ENCODE results near the gene TOLLIP.
"Not testable (repeated sequence)": the region's sequence is repeated elsewhere in the genome, so short reads cannot be mapped to it uniquely, and the experiment has no call there.

The TOLLIP gene

DNA sequence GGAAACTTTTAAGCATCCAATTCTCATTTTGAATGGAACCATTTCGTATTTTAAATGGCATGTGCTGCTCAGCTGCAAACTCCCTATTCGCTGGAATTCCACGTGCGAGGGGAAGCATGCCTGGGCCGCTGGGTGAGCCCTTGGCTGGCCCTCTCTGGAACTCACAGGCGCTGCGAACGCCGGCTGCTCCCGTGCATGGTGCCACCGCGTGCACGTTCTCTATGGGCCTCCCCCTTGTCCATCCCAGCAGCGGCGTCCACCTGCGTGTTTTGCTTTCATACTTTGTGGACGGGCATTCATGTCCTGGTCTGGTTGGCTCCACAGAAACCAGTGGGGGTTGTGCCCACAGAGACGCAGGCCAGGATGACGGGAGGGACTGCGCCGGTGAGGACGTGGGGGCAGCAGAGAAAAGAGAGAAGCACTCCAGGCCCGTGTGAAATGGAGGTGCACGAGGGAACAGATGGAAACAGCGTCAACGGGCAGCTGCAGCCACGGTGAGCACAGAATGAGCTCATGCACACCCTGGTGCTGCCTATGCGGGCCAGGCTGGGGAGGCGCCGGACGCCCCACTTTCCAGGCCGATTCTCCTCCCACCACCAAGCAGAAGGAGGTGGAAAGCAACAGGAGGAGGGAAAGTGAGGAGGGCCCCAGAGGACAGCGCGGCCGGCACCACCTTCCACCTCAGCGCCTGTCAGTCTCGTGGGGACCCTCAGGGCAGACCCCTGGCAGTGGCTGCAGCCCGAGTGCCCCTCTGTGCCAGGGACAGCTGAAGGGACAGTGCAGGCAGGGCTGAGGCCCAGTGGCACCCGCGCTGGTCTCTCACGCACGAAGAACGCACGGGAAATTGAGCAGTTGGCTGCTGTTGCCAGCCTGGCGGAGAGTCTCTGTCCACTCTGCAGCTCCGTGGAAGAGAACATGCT, 29.1 kb downstream of the TOLLIP start:
- no peak for DNase-seq

DNA sequence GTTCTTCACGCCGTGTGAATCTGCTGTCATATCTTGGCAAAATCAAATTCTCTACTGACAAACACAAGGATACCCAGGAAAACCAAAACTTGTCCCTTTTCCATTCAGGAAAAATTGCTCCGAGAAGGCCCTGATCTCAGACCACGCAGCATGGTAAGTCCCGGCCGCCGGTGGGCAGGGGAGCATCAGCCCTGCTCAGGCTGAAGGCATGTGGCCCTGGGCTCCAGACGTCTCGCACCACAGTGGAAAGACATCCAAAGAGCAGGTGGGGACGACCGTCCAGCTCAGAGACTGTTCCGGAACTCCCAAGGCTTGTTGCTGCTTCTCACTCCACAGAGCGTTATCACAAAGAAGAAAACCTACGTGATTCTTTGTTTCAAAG, 29.8 kb downstream of the TOLLIP start:
- DNase-seq, result no peak

DNA sequence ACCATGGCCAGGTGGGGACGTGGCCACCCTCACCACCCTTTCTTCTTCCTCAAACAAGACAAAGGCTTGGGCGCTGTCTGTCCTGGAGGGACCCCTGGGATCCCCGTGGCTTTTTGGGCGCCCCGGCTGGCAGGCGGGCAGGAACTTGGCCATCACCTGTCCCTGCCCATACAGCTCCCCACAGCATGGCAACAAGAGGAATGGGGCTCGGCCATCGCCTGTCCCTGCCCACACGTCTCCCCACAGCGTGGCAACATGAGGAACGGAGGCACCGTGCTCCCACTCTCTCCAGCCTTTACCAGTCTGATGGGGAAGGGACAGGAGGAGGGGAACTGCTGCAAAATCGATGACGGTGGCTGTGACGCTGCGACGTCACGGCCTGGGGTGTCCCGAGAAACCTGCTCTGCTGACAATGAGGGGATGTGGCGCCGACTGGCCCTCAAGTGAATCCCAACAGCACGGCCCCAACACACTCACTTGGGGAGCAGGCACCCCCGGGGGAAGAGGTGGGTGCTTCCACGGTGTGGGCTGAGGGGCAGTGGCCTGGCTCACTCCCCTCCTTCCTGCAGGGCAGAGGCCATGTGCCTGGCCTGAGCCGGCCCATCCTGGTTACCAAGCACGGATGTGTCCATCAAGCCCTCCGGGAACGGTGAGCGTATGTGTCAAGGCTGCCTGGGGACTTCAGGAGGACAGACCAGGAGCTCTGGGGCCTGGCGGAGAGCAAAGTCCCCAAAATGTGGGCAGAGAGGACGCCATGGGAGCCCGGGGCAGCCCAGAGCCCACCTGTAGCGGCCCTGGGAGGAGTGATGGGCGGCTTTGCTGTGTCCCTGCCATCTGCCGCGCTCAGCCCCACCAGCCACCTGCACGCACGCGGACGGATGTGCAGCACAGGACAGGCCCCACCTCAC, 30.4 kb downstream of the TOLLIP start:
- no peak for DNase-seq

DNA sequence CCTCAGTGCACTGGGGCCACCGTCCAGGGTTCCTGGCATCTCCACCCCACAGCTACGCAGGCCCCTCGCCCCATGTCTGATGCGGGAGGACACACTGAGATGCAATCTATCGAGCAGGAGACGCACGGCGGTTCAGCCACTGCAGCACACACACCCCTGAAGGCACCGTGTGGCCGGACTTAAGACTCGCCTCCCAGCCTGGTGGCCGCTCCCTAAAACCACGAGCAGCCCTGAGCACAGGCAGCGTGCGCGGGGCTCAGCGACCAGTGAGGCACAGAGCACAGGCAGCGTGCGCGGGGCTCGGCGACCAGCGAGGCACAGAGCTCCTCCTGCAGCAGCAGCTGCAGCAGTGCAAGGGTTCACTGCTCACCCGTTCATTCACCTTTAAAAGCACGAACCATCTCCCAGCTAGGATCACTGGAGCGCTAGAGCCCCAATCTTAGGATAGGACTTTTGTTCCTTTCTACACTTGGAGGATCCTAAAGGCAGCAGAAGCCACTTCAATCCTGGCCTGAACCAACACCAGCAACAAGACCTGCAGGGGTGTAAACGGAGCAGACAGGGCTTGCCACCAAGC, 31.4 kb downstream of the TOLLIP start:
- no peak for DNase-seq

DNA sequence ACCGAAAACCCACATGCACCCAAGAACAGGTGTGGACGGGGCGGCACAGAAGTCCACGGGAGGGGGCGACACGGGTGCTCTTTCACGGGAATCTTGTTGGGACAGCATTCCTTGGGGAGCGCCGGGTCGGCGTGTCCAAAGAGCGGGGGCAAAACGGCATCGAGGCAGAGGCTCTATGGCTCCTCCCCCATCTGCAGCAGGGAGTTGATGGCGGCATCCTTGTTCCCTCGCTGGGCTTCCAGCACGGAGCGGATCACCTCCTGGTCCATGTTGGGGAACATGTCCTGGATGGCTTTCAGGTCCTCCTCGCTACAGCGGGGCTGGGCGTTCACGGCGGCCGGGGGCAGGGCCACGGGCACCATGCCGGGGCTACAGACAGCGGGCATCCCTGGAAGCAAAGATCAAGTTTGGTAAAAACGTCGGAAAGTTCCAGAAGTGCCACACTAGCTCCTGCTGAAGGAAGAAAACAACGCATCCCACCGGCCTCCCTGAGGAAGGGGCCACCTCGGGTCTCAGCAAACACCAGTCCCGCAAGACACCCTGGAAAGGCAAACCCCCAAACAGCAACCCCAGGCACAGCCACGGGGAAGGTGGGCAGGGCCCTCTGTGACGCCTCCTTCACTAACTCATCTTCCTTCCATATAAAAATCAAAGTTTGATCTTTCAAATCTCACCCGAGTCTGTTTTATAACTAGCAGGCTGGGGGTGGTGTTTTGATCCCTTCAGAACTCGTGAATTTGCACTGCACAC, 32.4 kb downstream of the TOLLIP start:
- no peak for DNase-seq

DNA sequence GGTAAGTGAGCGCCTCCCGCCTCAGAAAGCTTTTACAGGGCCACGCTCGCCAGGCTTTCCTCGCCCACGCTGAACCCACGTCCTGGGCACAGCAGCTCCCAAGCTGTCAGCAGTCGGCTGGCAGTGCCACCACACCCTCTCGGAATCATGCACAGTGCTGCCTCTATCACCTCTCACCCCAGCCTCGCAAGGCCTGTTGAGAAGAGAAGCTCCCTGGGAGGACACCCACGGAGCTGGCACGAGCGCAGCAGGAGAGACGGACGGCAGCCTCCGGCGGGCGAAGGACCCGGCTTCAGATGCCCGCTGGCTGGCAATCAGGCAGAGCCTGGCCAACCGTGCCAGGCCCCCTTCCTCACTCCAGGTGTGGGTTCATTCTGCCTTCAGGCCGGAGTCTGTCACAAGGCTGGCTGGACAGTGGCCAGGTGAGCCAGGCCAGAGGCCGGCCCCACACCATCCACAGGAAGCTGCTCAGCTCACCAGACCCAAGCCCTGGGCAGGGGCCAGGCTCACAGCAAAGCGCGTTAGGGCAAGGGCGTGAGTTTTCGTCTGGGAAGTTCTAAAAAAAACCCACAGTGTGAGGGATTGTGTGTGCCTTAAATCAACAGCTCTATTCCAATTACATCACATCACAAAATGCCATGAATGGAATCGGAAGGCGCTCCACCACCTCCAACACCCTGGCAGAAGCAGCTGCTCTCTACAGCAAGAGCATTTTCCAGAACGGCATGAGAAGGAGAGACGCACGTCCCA, 33.2 kb downstream of the TOLLIP start:
- DNase-seq, result no peak

DNA sequence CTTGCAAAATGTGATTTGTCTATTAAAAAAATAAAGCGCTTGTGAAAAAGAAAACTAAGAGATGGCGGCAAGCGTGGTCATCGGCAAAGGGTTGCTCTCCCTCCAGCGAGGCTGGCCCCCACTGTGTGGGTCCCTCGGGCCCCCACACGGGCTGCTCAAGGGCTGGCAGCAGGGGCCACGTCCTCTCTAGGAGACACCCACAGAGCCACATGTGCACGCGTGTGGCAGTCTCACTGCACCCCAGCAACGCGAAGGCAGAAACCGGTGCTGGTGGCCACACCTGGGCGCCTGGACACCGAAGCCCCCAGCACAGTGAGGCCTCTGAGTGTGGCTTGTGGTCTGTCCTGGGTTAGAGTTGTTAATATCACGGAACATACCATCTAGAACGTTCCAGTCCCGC, 34.4 kb downstream of the TOLLIP start:
- DNase-seq, result no peak

DNA sequence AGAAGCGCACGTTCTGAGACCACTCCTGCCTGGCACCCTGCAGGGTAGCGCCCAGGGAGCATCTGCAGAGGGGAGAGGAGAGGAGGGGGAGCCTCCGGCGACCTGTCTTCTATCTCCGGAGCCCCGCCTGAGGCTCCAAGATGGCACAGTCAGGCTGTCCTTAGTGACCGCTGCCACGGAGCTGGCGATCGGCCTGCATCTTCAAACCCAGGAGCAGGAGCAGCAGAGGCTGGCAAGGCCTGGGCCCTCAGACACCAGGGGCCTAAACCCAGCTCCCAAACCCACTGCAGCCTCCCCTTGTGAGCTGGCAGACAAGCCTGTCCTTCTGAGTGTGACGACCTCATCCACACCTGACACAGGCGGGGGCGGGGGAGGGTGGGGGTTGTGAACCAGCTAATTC, 34.9 kb downstream of the TOLLIP start:
- no peak for DNase-seq

DNA sequence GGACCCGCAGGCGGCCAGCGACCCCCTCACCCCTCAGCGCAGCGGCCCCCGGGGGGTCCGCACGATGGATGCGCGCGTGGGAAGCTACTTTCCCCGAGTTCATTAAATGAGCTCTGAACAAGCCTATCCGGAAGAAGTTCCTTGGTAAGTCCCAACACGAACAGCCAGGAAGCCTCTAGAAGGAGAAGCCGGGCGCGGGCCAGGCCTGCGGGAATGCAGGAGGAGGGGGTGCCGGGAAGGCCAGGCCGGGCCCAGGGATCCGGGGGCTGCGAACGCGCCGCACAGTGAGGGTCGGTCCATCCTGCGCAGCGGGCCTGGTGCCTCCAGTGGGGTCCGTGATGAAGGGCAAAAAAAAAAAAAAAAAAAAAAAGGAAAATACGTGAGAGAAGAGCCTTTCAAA, 36.9 kb downstream of the TOLLIP start:
- DNase-seq, result no peak

DNA sequence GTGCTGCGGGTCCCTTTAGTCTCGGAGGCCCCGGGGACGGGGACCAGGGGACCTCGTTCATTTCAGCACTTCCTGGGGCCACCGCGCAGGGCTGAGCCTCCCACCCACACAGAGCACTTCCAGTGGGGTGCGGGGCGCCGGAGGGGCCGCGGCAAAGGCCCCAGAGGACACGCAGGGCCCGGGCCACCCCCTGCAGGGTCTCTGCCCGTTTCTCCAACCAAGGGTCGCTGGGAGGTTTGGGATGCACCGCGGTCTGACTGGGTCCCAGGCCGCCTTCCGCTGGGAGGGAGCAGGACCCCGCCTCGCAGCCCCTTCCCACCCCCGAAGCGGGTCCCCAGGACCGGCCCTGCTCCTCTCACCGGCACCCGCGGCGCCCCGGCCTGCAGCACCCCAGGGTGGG, 37.5 kb downstream of the TOLLIP start:
- no peak for DNase-seq

DNA sequence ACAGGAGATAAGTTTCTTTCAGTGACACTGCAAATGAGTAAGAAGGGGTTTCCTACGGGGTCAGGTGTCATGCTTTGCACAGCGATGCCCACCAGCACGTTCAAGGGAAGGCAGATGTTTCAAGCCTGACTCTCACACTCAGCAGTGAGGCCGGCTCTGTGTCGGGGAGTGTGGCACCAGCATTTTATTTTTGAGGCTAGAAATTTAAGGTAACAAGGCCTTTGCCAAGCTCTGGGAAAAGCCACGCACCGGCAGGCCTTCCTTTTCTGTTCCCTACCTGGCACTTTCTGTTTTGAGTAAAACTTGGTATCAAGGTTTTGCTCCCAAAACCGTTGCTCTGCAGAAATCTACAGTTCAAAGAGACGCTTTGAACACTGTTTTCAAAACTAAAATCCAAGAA, 38.0 kb downstream of the TOLLIP start:
- DNase-seq, result peak; percentile 20

DNA sequence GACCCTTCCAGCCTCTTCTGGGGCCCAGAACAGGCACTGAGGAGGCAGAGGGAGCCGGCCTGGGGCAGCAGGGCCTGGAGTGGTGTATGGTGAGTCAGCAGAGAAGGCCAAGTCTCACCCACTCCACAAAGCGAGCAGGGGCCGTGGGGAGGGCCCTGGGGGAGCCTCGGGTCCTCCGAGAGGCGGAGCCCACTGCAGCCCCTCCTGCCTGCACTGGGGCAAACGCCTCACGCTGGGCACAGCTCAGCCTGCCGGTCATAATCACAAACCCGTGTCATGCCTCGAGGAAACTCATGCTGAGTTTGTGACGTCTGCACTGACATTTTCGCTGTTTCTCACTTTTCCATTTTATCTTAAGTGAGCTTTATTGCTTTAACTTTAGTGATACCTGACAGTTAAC, 38.4 kb downstream of the TOLLIP start:
- peak; percentile 36 for DNase-seq

DNA sequence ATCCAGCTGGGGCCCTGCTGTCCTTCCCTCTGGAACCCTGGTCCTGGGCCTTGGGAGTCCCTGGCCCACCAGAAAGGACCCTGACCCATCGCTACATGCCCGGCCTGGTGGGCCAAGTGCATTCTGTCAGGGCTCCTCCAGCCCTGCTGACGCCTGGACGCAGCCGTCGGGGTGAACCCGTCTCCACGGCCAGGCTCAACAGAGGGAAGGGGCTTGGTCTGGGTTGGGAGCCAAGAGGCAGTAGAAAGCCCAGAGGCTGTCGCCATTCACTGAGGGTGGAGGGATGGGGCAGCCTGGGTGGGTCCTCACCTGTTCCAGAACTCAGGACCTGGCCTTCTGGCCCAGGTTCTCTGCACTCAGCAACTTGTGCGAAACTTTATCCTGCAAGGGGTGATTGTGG, 39.0 kb downstream of the TOLLIP start:
- DNase-seq, result no peak

DNA sequence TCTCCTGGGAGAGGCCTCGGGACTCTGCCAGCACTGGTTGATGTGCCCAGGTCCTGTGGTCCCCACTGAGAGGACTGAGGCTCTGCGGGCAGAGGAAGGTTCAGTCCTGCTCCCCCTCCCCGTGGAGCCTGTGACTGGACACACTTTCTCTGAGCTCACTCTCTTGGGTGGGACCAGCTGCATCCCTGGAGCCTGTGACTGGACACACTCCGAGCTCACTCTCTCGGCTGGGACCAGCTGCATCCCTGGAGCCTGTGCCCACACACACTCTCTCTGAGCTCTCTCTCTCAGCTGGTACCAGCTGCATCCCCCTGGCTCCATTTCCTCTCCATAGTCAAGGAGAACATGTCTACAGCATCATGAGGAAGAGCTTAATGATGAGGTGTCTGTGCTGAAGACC, 39.5 kb downstream of the TOLLIP start:
- no peak for DNase-seq

DNA sequence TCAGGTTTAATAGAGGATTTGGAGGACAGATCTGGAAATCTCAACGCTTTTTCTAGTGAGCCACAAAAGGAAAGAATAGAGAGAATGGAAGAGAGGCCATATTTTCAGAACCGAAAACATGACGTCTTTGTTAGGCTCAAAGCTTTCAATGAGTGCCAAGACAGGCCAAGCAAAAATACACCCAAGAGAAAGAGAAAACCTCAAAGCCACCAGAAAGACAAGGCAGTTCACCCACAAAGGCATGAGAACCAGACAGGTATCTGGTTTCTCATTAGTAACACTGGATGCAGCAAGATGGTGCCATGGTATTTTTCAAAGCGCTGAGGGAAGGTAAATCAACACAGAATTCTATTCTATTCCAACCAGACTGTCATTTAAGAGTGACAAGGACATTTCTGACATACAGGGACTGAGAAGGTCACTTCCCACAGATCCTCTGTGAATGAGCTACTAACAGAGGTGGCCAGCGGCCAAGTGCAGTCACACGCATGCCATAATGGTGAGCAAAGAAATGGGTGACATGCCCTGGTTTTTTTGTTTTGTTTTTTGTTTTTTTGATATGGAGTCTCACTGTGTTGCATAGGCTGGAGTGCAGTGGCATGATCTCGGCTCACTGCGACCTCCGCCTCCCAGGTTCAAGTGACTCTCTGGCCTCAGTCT, 41.9 kb downstream of the TOLLIP start:
- DNase-seq, result no peak

DNA sequence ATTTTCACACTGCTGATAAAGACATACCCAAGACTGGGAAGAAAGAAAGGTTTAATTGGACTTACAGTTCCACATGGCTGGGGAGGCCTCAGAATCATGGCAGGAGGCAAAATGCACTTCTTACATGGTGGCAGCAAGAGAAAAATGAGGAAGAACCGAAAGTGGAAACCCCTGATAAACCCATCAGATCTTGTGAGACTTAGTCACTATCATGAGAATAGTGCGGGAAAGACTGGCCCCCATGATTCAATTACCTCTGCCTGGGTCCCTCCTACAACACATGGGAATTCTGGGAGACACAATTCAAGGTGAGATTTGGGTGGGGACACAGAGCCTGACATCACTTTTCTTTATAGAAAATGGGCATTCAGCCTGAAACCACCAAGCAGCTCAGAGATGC, 42.5 kb downstream of the TOLLIP start:
- not testable (repeated sequence) for DNase-seq

DNA sequence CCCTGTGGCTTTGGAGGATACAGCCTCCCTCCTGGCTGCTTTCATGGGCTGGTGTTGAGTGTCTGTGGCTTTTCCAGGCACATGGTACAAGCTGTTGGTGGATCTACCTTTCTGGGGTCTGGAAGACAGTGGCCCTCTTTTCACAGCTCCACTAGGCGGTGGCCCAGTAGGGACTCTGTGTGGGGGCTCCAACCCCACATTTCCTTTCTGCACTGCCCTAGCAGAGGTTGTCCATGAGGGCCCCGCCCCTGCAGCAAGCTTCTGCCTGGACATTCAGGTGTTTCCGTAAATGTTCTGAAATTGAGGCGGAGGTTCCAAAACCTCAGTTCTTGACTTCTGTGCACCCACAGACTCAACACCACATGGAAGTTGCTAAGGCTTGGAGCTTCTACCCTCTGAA, 44.0 kb downstream of the TOLLIP start:
- DNase-seq, result not testable (repeated sequence)

DNA sequence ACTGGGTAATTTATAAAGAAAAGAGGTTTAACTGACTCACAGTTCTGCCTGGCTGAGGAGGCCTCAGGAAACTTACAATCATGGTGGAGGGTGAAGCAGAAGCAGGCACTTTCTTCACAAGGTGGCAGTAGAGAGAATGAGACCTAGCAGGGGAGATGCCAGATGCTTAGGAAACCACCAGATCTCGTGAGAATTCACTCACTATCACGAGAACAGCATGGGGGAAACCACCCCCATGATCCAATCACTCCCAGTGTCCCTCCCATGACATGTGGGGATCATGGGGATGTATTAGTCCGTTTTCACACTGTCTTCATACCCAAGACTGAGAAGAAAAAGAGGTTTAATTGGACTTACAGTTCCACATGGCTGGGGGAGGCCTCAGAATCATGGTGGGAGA, 45.0 kb downstream of the TOLLIP start:
- DNase-seq, result peak; percentile 36

DNA sequence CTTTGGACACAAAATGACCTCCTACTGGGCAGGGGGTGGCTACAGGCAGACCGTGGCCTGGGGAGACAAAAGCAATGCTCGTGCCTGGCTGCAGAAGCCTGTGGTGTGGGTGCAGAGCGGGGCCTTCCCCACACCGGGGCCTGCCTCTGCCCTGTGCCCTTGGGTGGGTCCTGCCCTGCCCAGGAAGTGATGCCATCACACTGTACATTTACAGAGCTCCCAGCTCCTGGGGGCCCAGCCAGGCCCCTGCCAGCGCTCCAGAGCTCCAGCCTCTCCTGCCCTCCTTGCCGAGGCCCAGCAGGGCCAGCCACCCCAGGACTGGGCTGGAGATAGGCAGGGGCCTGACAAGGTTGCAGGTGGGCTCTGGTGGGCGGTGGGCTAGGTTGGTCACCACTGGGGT, 46.4 kb downstream of the TOLLIP start:
- no peak for DNase-seq

DNA sequence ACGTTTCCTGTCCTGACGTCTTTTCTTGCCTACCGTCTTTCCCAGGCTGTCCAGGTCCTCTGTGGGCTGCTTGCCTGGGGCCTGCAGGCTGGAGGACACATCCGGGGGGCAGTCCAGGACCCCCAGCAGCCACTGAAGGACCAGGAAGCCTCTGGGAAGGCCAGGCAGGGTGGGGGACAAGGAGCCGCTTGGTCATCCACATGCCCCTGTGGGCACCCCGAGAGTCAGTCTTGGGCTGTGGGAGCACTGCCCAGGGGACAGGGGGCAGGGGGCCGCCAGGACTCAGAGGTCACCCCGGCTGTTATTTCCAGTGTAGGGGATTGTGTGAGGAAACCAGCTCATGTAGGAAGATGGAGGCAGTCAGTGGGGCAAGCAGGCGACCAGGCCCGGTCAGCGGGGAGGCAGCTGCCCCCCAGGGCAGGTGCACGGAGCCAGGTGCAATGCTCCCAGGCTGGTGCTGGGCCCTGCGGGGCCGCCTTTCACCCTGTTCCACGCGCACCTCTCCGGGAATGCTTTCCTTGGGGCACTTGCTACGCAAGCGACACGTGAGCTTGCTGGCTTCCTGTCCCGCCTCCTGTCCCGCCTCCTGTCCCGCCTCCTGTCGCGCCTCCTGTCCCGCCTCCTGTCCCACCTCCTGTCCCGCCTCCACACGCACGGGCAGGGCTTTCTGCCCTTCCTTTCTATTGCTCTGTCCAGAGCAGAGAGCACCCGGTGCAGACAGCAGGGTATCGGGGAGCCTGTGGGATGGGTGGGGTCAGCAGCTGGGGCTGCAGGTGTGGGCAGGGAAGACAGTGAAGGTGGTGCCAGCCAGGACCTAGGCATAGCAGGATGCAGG, 47.0 kb downstream of the TOLLIP start:
- DNase-seq, result peak; percentile 91

Measured in retina (tissue), 1 donor.